ENCODE results near the gene PLEKHG4B. TPM values are rescaled to one million over a fixed set of nuclear protein-coding genes. Genes with fewer than 3 reads are reported as not detected.

Gene PLEKHG4B
- total RNA-seq, 1 experiment from 2014 or later: 51.4 TPM

DNA sequence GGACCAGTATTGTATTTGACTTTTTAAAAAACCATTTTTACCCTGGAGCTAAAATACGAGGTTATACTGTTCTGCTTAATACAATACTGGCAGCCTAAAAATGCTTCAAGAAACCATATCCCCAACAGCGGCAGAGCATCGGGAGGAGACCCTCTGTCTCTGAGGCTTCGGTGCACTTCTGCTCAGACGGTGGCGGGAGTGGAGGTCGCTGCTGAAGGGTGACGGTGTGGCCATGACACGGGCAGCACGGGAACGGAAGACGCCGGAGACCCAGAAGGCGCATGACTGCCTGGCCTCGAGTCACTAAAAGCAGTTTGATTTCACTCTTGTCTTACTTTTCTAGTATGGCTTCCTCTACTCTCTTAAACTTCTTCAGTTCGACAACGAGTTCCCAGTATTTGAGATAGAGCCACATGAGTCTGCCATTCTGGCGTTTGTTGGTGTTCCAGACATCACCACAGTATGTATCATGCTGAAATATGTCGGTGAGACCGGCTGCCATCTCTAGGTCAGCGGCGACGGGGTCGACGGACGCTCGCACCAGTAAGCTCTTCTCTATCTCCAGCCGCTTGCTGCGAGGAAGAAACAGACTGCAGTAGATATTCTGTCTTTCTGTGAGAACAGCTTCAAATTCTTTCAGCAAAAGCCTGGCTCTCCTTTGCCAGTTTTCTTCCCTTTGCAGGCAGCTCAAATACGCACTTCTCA, 113.2 kb downstream of the PLEKHG4B start:
- peaks cover 23% of the 10 kb centered on the region for H3K36me3 Mint-ChIP-seq
- no peak for ATAC-seq
- H3K9me3 Mint-ChIP-seq: no peaks in the 10 kb centered on the region
- no peaks in the 10 kb centered on the region for H3K27me3 Mint-ChIP-seq (ENCODE audit: low read depth)
- peak overlapping the region; percentile 75; the same call in 1 of the 2 replicates for H3K27ac Mint-ChIP-seq
- ChIA-PET POLR2A (no interaction called here), CTCF (interaction anchor here (1.8 kb wide), 1 partner anchor 17 kb away, joined by 4 read pairs; no protein-coding TSS in a partner anchor)
- no peak for DNase-seq (ENCODE audit: low spot score)
- peaks cover 20% of the 10 kb centered on the region for H3K4me1 Mint-ChIP-seq
- no peak overlapping the region for H3K4me3 Mint-ChIP-seq
- no peak for TF ChIP-seq NR1H2 (CRISPR knock-in tag; IDR thresholded peaks at IDR 0.05)
- no peak for TF ChIP-seq NR3C1 (CRISPR knock-in tag; conservative IDR thresholded peaks at IDR 0.05; ENCODE audit: low read depth)
- TF ChIP-seq, protein P1, sequence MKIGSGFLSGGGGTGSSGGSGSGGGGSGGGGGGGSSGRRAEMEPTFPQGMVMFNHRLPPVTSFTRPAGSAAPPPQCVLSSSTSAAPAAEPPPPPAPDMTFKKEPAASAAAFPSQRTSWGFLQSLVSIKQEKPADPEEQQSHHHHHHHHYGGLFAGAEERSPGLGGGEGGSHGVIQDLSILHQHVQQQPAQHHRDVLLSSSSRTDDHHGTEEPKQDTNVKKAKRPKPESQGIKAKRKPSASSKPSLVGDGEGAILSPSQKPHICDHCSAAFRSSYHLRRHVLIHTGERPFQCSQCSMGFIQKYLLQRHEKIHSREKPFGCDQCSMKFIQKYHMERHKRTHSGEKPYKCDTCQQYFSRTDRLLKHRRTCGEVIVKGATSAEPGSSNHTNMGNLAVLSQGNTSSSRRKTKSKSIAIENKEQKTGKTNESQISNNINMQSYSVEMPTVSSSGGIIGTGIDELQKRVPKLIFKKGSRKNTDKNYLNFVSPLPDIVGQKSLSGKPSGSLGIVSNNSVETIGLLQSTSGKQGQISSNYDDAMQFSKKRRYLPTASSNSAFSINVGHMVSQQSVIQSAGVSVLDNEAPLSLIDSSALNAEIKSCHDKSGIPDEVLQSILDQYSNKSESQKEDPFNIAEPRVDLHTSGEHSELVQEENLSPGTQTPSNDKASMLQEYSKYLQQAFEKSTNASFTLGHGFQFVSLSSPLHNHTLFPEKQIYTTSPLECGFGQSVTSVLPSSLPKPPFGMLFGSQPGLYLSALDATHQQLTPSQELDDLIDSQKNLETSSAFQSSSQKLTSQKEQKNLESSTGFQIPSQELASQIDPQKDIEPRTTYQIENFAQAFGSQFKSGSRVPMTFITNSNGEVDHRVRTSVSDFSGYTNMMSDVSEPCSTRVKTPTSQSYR (CRISPR knock-in tag; IDR thresholded peaks at IDR 0.05): no peak
- TF ChIP-seq ESRRA (CRISPR knock-in tag; IDR thresholded peaks at IDR 0.05; ENCODE audit: borderline replicate concordance): no peak
- TF ChIP-seq, protein P2, sequence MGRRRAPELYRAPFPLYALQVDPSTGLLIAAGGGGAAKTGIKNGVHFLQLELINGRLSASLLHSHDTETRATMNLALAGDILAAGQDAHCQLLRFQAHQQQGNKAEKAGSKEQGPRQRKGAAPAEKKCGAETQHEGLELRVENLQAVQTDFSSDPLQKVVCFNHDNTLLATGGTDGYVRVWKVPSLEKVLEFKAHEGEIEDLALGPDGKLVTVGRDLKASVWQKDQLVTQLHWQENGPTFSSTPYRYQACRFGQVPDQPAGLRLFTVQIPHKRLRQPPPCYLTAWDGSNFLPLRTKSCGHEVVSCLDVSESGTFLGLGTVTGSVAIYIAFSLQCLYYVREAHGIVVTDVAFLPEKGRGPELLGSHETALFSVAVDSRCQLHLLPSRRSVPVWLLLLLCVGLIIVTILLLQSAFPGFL (CRISPR knock-in tag; IDR thresholded peaks at IDR 0.05; ENCODE audit: borderline replicate concordance): no peak
- TF ChIP-seq GTF2I (CRISPR knock-in tag; conservative IDR thresholded peaks at IDR 0.05): no peak
- TF ChIP-seq, protein P3, sequence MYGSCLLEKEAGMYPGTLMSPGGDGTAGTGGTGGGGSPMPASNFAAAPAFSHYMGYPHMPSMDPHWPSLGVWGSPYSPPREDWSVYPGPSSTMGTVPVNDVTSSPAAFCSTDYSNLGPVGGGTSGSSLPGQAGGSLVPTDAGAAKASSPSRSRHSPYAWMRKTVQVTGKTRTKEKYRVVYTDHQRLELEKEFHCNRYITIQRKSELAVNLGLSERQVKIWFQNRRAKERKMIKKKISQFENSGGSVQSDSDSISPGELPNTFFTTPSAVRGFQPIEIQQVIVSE (CRISPR knock-in tag; IDR thresholded peaks at IDR 0.05; ENCODE audit: borderline replicate concordance): no peak
- TF ChIP-seq JAZF1 (CRISPR knock-in tag; IDR thresholded peaks at IDR 0.05): no peak
- TF ChIP-seq, protein P4, sequence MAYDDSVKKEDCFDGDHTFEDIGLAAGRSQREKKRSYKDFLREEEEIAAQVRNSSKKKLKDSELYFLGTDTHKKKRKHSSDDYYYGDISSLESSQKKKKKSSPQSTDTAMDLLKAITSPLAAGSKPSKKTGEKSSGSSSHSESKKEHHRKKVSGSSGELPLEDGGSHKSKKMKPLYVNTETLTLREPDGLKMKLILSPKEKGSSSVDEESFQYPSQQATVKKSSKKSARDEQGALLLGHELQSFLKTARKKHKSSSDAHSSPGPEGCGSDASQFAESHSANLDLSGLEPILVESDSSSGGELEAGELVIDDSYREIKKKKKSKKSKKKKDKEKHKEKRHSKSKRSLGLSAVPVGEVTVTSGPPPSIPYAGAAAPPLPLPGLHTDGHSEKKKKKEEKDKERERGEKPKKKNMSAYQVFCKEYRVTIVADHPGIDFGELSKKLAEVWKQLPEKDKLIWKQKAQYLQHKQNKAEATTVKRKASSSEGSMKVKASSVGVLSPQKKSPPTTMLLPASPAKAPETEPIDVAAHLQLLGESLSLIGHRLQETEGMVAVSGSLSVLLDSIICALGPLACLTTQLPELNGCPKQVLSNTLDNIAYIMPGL (CRISPR knock-in tag; IDR thresholded peaks at IDR 0.05): no peak
- TF ChIP-seq, protein P5, sequence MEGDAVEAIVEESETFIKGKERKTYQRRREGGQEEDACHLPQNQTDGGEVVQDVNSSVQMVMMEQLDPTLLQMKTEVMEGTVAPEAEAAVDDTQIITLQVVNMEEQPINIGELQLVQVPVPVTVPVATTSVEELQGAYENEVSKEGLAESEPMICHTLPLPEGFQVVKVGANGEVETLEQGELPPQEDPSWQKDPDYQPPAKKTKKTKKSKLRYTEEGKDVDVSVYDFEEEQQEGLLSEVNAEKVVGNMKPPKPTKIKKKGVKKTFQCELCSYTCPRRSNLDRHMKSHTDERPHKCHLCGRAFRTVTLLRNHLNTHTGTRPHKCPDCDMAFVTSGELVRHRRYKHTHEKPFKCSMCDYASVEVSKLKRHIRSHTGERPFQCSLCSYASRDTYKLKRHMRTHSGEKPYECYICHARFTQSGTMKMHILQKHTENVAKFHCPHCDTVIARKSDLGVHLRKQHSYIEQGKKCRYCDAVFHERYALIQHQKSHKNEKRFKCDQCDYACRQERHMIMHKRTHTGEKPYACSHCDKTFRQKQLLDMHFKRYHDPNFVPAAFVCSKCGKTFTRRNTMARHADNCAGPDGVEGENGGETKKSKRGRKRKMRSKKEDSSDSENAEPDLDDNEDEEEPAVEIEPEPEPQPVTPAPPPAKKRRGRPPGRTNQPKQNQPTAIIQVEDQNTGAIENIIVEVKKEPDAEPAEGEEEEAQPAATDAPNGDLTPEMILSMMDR (IDR thresholded peaks at IDR 0.05): no peak
- no peak for TF ChIP-seq EMX1 (CRISPR knock-in tag; IDR thresholded peaks at IDR 0.05)
- no peak for TF ChIP-seq KAT7 (CRISPR knock-in tag; IDR thresholded peaks at IDR 0.05; ENCODE audit: borderline replicate concordance)
- TF ChIP-seq ZNF138 (CRISPR knock-in tag; conservative IDR thresholded peaks at IDR 0.05): no peak
- TF ChIP-seq, protein P6, sequence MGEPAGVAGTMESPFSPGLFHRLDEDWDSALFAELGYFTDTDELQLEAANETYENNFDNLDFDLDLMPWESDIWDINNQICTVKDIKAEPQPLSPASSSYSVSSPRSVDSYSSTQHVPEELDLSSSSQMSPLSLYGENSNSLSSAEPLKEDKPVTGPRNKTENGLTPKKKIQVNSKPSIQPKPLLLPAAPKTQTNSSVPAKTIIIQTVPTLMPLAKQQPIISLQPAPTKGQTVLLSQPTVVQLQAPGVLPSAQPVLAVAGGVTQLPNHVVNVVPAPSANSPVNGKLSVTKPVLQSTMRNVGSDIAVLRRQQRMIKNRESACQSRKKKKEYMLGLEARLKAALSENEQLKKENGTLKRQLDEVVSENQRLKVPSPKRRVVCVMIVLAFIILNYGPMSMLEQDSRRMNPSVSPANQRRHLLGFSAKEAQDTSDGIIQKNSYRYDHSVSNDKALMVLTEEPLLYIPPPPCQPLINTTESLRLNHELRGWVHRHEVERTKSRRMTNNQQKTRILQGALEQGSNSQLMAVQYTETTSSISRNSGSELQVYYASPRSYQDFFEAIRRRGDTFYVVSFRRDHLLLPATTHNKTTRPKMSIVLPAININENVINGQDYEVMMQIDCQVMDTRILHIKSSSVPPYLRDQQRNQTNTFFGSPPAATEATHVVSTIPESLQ (CRISPR knock-in tag; IDR thresholded peaks at IDR 0.05): no peak
- no peak for TF ChIP-seq GABPB1 (CRISPR knock-in tag; IDR thresholded peaks at IDR 0.05)
- TF ChIP-seq, protein P7, sequence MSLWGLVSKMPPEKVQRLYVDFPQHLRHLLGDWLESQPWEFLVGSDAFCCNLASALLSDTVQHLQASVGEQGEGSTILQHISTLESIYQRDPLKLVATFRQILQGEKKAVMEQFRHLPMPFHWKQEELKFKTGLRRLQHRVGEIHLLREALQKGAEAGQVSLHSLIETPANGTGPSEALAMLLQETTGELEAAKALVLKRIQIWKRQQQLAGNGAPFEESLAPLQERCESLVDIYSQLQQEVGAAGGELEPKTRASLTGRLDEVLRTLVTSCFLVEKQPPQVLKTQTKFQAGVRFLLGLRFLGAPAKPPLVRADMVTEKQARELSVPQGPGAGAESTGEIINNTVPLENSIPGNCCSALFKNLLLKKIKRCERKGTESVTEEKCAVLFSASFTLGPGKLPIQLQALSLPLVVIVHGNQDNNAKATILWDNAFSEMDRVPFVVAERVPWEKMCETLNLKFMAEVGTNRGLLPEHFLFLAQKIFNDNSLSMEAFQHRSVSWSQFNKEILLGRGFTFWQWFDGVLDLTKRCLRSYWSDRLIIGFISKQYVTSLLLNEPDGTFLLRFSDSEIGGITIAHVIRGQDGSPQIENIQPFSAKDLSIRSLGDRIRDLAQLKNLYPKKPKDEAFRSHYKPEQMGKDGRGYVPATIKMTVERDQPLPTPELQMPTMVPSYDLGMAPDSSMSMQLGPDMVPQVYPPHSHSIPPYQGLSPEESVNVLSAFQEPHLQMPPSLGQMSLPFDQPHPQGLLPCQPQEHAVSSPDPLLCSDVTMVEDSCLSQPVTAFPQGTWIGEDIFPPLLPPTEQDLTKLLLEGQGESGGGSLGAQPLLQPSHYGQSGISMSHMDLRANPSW (CRISPR knock-in tag; conservative IDR thresholded peaks at IDR 0.05; ENCODE audit: low read depth): no peak
- TF ChIP-seq CREM (CRISPR knock-in tag; IDR thresholded peaks at IDR 0.05): no peak
- TF ChIP-seq, protein P8, sequence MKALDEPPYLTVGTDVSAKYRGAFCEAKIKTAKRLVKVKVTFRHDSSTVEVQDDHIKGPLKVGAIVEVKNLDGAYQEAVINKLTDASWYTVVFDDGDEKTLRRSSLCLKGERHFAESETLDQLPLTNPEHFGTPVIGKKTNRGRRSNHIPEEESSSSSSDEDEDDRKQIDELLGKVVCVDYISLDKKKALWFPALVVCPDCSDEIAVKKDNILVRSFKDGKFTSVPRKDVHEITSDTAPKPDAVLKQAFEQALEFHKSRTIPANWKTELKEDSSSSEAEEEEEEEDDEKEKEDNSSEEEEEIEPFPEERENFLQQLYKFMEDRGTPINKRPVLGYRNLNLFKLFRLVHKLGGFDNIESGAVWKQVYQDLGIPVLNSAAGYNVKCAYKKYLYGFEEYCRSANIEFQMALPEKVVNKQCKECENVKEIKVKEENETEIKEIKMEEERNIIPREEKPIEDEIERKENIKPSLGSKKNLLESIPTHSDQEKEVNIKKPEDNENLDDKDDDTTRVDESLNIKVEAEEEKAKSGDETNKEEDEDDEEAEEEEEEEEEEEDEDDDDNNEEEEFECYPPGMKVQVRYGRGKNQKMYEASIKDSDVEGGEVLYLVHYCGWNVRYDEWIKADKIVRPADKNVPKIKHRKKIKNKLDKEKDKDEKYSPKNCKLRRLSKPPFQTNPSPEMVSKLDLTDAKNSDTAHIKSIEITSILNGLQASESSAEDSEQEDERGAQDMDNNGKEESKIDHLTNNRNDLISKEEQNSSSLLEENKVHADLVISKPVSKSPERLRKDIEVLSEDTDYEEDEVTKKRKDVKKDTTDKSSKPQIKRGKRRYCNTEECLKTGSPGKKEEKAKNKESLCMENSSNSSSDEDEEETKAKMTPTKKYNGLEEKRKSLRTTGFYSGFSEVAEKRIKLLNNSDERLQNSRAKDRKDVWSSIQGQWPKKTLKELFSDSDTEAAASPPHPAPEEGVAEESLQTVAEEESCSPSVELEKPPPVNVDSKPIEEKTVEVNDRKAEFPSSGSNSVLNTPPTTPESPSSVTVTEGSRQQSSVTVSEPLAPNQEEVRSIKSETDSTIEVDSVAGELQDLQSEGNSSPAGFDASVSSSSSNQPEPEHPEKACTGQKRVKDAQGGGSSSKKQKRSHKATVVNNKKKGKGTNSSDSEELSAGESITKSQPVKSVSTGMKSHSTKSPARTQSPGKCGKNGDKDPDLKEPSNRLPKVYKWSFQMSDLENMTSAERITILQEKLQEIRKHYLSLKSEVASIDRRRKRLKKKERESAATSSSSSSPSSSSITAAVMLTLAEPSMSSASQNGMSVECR (CRISPR knock-in tag; IDR thresholded peaks at IDR 0.05; ENCODE audit: borderline replicate concordance): no peak

All from WTC11 (cell line).